Measurements from ENCODE around the gene RPUSD1.

RPUSD1 gene

GRCh38 chr16:741986-742629, 46.1 kb downstream of the RPUSD1 start:
- DNase-seq: no peak

- peak; percentile 67 for DNase-seq
Measured at GRCh38 chr16:740764-741505, 47.2 kb downstream of the RPUSD1 start, which contains the start of gene CIAO3. Gene CIAO3, minus strand, starts transcription at chr16:740997. Its CDS starts 12 bp downstream, at chr16:740985.

GRCh38 chr16:740459-740763, 47.8 kb downstream of the RPUSD1 start:
- DNase-seq: no peak

- no peak for DNase-seq
Measured at GRCh38 chr16:739560-740458, 48.4 kb downstream of the RPUSD1 start.

DNA sequence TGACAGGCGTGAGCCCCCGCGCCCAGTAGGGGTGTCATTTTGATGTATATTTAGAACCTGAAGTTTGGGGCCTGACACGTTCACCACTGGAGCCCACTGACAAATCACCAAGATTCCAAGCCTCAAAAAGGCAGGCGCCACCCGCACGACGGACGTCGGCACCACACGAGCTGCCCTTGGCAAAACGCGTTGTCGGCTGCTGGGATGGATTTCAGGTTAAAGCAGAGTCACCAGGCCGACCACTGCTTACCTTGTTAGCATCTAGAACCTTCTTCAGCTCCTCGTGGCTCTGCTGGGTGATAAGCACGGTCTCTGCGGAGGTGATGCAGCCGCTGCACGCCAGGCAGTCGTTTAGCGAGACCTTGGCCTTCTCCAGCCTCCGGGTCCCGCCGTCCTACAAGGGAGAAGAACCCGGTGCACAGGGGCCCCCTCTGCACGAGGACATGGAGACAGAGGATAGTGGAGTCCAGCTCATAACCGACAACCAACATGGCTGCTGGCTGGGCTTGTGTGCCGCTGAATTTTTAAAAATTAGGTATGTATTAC, 51.2 kb downstream of the RPUSD1 start:
- DNase-seq: no peak

DNA sequence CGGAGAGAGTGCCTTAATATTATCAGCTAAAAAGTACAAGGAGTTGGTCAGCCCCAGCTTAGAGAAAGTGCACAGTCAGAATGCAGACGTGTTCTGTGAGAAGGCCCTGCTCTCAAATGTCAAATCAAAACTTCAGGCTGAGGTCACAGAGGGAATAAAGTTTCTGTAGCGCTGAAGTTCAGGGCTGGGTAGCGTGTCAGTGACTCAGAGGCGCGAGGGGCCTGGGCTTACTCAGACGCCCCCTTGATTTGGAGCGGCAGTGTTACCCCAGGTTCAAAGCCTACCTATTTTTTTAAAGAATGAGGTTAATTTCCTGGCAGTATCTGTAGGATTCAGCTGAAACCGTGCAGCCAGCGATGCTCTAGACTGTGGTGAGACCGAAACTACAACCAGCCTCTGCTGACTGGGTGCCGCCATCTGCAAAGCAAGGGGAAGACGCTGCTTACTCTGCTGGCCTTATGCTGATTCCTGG, 52.2 kb downstream of the RPUSD1 start:
- no peak for DNase-seq

DNA sequence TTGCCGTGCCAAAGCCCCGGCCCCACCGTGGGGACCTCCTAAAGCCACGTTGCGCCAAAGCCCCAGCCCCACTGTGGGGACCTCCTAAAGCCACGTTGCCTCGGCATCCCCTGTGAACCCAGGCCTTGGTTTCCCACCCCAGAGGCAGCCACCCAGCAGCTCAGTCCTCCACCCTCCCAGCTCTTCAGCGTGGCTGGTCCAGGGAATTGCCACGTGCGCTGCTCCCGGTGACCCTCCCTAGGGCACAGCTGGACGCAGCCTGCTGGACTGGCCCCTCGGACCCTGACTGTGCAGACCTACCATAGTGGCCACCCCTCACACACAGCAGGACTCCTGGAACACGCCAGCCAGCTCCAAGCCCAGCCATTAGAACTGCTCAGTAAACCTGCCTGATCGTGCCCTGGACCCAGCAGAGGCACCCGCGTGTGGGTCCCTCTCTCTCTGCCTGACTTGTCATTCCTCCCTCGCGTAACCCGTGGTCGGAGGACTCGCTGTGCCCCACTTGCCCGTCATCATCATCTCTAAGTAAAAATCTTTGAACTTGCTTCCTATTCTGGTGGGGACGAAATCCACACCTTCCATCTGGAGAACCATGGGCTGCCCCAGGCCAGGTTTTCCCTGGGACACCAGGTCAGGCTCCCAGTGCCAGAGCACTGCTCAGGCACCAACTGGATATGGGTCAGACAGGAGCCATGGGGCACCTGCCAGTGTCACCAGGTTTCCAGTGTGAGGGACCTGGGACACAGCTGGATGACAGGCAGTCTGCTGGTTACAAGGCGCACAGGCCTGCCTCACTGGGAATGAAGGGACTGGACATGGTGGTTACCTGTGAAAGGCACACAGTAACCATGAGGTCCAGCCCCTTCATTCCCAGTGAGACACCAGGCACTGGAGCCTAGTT, 53.0 kb downstream of the RPUSD1 start:
- no peak for DNase-seq
